SK-N-SH treated with all-trans-retinoic acid at 6 μM for 48 hours (cell line): ENCODE data around the gene ADAMTS17.

Experiments
- ATAC-seq: fragments of 200-7000 bp; cut with Tn5 transposase; 3 replicates; pipeline ENCODE4 v1.9.1; 2020; ENCODE audit warnings: mild to moderate bottlenecking, moderate library complexity
- ARNTL ChIP-seq: fragments of 450-650 bp; formaldehyde crosslinking; IDR thresholded peaks from 2 replicates; pipeline ENCODE4 v1.5.0; 2020; ENCODE audit warnings: low read depth, mild to moderate bottlenecking, moderate library complexity, borderline replicate concordance
- BACH2 ChIP-seq: fragments of 250-450 bp; sonication (Bioruptor Pico); IDR thresholded peaks from 2 replicates; pipeline ENCODE4 v1.9.0; 2021; ENCODE audit warnings: mild to moderate bottlenecking, borderline replicate concordance
- CREB5 ChIP-seq: fragments of 250-450 bp; sonication (Bioruptor Pico); IDR thresholded peaks from 2 replicates; pipeline ENCODE4 v1.5.1; 2020; ENCODE audit warnings: low read depth, mild to moderate bottlenecking, moderate library complexity
- CSDC2 ChIP-seq: fragments of 250-450 bp; sonication (Bioruptor Pico); IDR thresholded peaks from 2 replicates; pipeline ENCODE4 v1.5.0; 2020; ENCODE audit warnings: mild to moderate bottlenecking, moderate library complexity
- CSRNP3 ChIP-seq: fragments of 250-450 bp; sonication (Bioruptor Pico); IDR thresholded peaks from 2 replicates; pipeline ENCODE4 v1.5.1; 2021; ENCODE audit warnings: mild to moderate bottlenecking, moderate library complexity
- ESRRG ChIP-seq: fragments of 250-450 bp; sonication (Bioruptor Pico); IDR thresholded peaks from 2 replicates; pipeline ENCODE4 v1.6.1; 2021; ENCODE audit warnings: mild to moderate bottlenecking
- GLIS3 ChIP-seq: fragments of 250-450 bp; sonication (Bioruptor Pico); IDR thresholded peaks from 2 replicates; pipeline ENCODE4 v1.5.0; 2020; ENCODE audit warnings: mild to moderate bottlenecking, moderate library complexity
- ISL1 ChIP-seq: fragments of 250-450 bp; sonication (Bioruptor Pico); IDR thresholded peaks from 2 replicates; pipeline ENCODE4 v2.1.2; 2022; ENCODE audit warnings: mild to moderate bottlenecking, moderate library complexity
- OSR1 ChIP-seq: fragments of 250-450 bp; sonication (Bioruptor Pico); IDR thresholded peaks from 2 replicates; pipeline ENCODE4 v1.8.0; 2022; ENCODE audit warnings: moderate library complexity, mild to moderate bottlenecking, inconsistent platforms
- PATZ1 ChIP-seq: fragments of 250-450 bp; sonication (Bioruptor Pico); IDR thresholded peaks from 2 replicates; pipeline ENCODE4 v1.8.0; 2020; ENCODE audit warnings: mild to moderate bottlenecking, moderate library complexity, borderline replicate concordance
- POU6F1 ChIP-seq: fragments of 250-450 bp; sonication (Bioruptor Pico); IDR thresholded peaks from 2 replicates; pipeline ENCODE4 v1.8.0; 2021; ENCODE audit warnings: low read depth, mild to moderate bottlenecking, moderate library complexity, borderline replicate concordance
- RARB ChIP-seq: fragments of 250-450 bp; sonication (Bioruptor Pico); IDR thresholded peaks from 2 replicates; pipeline ENCODE4 v1.8.0; 2021; ENCODE audit warnings: mild to moderate bottlenecking, moderate library complexity
- SNAI2 ChIP-seq: fragments of 250-450 bp; sonication (Bioruptor Pico); IDR thresholded peaks from 2 replicates; pipeline ENCODE4 v1.5.0; 2020; ENCODE audit warnings: mild to moderate bottlenecking, moderate library complexity
- TCF4 ChIP-seq: fragments of 250-450 bp; sonication (Bioruptor Pico); IDR thresholded peaks from 2 replicates; pipeline ENCODE4 v1.8.0; 2021; ENCODE audit warnings: mild to moderate bottlenecking, moderate library complexity, borderline replicate concordance
- TOX ChIP-seq: fragments of 250-450 bp; sonication (Bioruptor Pico); IDR thresholded peaks from 2 replicates; pipeline ENCODE4 v1.8.0; 2021; ENCODE audit warnings: mild to moderate bottlenecking, moderate library complexity, borderline replicate concordance
- TSHZ2 ChIP-seq: fragments of 250-450 bp; sonication (Bioruptor Pico); IDR thresholded peaks from 2 replicates; pipeline ENCODE4 v1.5.0; 2020; ENCODE audit warnings: mild to moderate bottlenecking, moderate library complexity
- ZC3H10 ChIP-seq: fragments of 250-450 bp; sonication (Bioruptor Pico); IDR thresholded peaks from 2 replicates; pipeline ENCODE4 v1.5.1; 2021; ENCODE audit warnings: mild to moderate bottlenecking, moderate library complexity
- ZFP3 ChIP-seq: fragments of 250-450 bp; sonication (Bioruptor Pico); IDR thresholded peaks from 2 replicates; pipeline ENCODE4 v1.5.0; 2020; ENCODE audit warnings: mild to moderate bottlenecking, moderate library complexity
- ZFP30 ChIP-seq: fragments of 450-650 bp; formaldehyde crosslinking; IDR thresholded peaks from 2 replicates; pipeline ENCODE4 v1.5.0; 2022; ENCODE audit warnings: mild to moderate bottlenecking, moderate library complexity
- ZNF565 ChIP-seq: fragments of 450-650 bp; formaldehyde crosslinking; conservative IDR thresholded peaks from 2 replicates; pipeline ENCODE4 v1.5.0; 2020; ENCODE audit warnings: low read depth, mild to moderate bottlenecking, moderate library complexity
- ZNF70 ChIP-seq: fragments of 450-650 bp; formaldehyde crosslinking; IDR thresholded peaks from 2 replicates; pipeline ENCODE4 v1.5.0; 2020; ENCODE audit warnings: mild to moderate bottlenecking, moderate library complexity

Gene ADAMTS17

GRCh38 chr15:100167884-100168375 is 173.8 kb downstream of the ADAMTS17 start:
- TF ChIP-seq CSDC2 (CRISPR knock-in tag) (no peak), PATZ1 (CRISPR knock-in tag) (no peak), RARB (no peak), ZFP3 (CRISPR knock-in tag) (no peak), ZFP30 (CRISPR knock-in tag) (no peak), SNAI2 (CRISPR knock-in tag) (no peak), TCF4 (CRISPR knock-in tag) (no peak), ARNTL (CRISPR knock-in tag) (no peak), OSR1 (no peak), ZNF70 (CRISPR knock-in tag) (no peak), GLIS3 (CRISPR knock-in tag) (no peak), ZC3H10 (CRISPR knock-in tag) (no peak), CREB5 (no peak), ESRRG (CRISPR knock-in tag) (no peak), TOX (CRISPR knock-in tag) (no peak), CSRNP3 (CRISPR knock-in tag) (no peak), BACH2 (CRISPR knock-in tag) (no peak)
- TF ChIP-seq, all 23 proteins: peak for 0
- no peak for ATAC-seq

GRCh38 chr15:100166313-100166712 is 175.5 kb downstream of the ADAMTS17 start:
- TF ChIP-seq TSHZ2 (CRISPR knock-in tag), result no peak
- TF ChIP-seq ESRRG (CRISPR knock-in tag), result no peak
- TF ChIP-seq TOX (CRISPR knock-in tag), result no peak
- no peak for TF ChIP-seq OSR1
- TF ChIP-seq ISL1, result no peak
- TF ChIP-seq GLIS3 (CRISPR knock-in tag), result no peak
- no peak for TF ChIP-seq ZNF565
- no peak for TF ChIP-seq SNAI2 (CRISPR knock-in tag)
- no peak for TF ChIP-seq CSDC2 (CRISPR knock-in tag)
- TF ChIP-seq ARNTL (CRISPR knock-in tag), result no peak
- TF ChIP-seq BACH2 (CRISPR knock-in tag), result no peak
- TF ChIP-seq CREB5, result no peak
- TF ChIP-seq TCF4 (CRISPR knock-in tag), result no peak
- TF ChIP-seq ZFP30 (CRISPR knock-in tag), result no peak
- no peak for TF ChIP-seq ZC3H10 (CRISPR knock-in tag)
- TF ChIP-seq POU6F1 (CRISPR knock-in tag), result no peak
- TF ChIP-seq CSRNP3 (CRISPR knock-in tag), result no peak
- no peak for TF ChIP-seq RARB
- no peak for TF ChIP-seq PATZ1 (CRISPR knock-in tag)
- no peak for ATAC-seq
